Adrenal gland (tissue), 12 donors: ENCODE results near the gene TRAPPC14. TPM values are rescaled to one million over a fixed set of nuclear protein-coding genes. Genes with fewer than 3 reads are reported as not detected.

Experiments used
- DNase-seq, 7 donors: peaks; one replicate each; pipeline ENCODE4 v3.0.0-alpha.2; 2019 to 2020
- H3K27ac ChIP-seq, 5 donors: fragments of 200-600 bp; sonication (generic) in 4 of 5; 1 replicate in 3 of 5; 2 replicates in 2 of 5; pipeline versions ENCODE4 v1.5.1 to v1.8.0; 2016 to 2020; ENCODE audit warnings: mild to moderate bottlenecking in 1 of 5
- H3K27me3 ChIP-seq: fragments of 200-600 bp; 2 replicates; pipeline ENCODE4 v1.8.0; 2021
- H3K36me3 ChIP-seq, 2 donors: fragments of 200-600 bp; replicated peaks in 1 of 2; 1 replicate in 1 of 2; 2 replicates in 1 of 2; pipeline versions ENCODE4 v1.5.1 to v1.8.0; 2018 to 2022
- H3K4me1 ChIP-seq, 2 donors: fragments of 200-600 bp; replicated peaks in 1 of 2; 1 replicate in 1 of 2; 2 replicates in 1 of 2; pipeline versions ENCODE4 v1.5.1 to v1.8.0; 2018 to 2021
- H3K4me3 ChIP-seq, 4 donors: fragments of 200-600 bp; sonication (generic) in 3 of 4; one replicate each; pipeline ENCODE4 v1.5.1; 2016 to 2018
- H3K9me3 ChIP-seq, 3 donors: fragments of 200-600 bp; sonication (generic) in 1 of 3; replicated peaks in 1 of 3; 1 replicate in 2 of 3; 2 replicates in 1 of 3; pipeline versions ENCODE4 v1.5.1 to v1.8.0; 2016 to 2021
- POLR2A ChIP-seq, 2 donors: fragments of 450-650 bp; IDR thresholded peaks; one replicate each; pipeline ENCODE4 v1.6.1; 2017; ENCODE audit warnings: antibody characterized with exemption in 2 of 2, mild to moderate bottlenecking in 2 of 2, moderate library complexity in 1 of 2
- WGBS, 4 donors: extraction: QIAGEN DNeasy Blood & Tissue Kit in 2 of 4; methylation state at CpG; one replicate each; pipeline versions ENCODE4 v1.1.5 to v1.1.7; 2013 to 2017; 5-methylcytosine and 5-hydroxymethylcytosine counted together
- intact Hi-C, 2 donors: fragments of 100-400 bp; cut with DNase I; formaldehyde crosslinking; loops; one replicate each; pipeline versions ENCODE4 v1.14.1 to v1.15.0; 2022 to 2023
- polyA plus RNA-seq, 3 donors: library from polyadenylated mRNA; stranded (reverse); fragments of 200-250 nt in 2 of 3; fragments of 350-450 nt in 1 of 3; fragmentation: Illumina TruSeq in 1 of 3; extraction: RNeasy Lipid Tissue Mini Kit (QIAGEN cat#74804) in 1 of 3; gene quantifications; one replicate each; pipeline ENCODE4 v1.2.3, GENCODE V29; 2013 to 2014
- total RNA-seq, 9 donors: library from RNA; depleted of rRNA in 4 of 9; stranded (reverse); fragments of >200 nt in 4 of 9; fragments of 120-200 nt in 1 of 9; fragmentation: NEBNext Ultra II Directional in 1 of 9; extraction: Animal tissue kit (Norgen Biotek cat#: 25700) in 1 of 9; gene quantifications; one replicate each; pipeline versions ENCODE4 v1.1.0 to v1.2.4, GENCODE V29; 2013 to 2023
- TF ChIP-seq, protein P1 (sequence below), 6 experiments: fragments of 450-650 bp in 4 of 6; fragments of 200-600 bp in 2 of 6; sonication (generic) in 1 of 6; IDR thresholded peaks; 1 replicate in 5 of 6; 2 replicates in 1 of 6; pipeline versions ENCODE4 v1.5.1 to v1.8.0; 2016 to 2021; ENCODE audit warnings: antibody characterized with exemption in 6 of 6, mild to moderate bottlenecking in 2 of 6, moderate library complexity in 1 of 6
- donor health status: healthy with polysubstance abuse.
- donor health status: Bipolar disorder and iron deficiency.
- donor health status: DM: yes; HTN: yes; CAD: no.
- donor health status: DM: no; HTN: no; CAD: no.
- donor health status: DM: no; HTN: no; CAD: no.
- donor health status: DM: yes; HTN: yes; CAD: no.

Gene TRAPPC14
- total and polyA plus RNA-seq, 12 donors = 4.3 to 57.7 (median 17.5) TPM

DNA sequence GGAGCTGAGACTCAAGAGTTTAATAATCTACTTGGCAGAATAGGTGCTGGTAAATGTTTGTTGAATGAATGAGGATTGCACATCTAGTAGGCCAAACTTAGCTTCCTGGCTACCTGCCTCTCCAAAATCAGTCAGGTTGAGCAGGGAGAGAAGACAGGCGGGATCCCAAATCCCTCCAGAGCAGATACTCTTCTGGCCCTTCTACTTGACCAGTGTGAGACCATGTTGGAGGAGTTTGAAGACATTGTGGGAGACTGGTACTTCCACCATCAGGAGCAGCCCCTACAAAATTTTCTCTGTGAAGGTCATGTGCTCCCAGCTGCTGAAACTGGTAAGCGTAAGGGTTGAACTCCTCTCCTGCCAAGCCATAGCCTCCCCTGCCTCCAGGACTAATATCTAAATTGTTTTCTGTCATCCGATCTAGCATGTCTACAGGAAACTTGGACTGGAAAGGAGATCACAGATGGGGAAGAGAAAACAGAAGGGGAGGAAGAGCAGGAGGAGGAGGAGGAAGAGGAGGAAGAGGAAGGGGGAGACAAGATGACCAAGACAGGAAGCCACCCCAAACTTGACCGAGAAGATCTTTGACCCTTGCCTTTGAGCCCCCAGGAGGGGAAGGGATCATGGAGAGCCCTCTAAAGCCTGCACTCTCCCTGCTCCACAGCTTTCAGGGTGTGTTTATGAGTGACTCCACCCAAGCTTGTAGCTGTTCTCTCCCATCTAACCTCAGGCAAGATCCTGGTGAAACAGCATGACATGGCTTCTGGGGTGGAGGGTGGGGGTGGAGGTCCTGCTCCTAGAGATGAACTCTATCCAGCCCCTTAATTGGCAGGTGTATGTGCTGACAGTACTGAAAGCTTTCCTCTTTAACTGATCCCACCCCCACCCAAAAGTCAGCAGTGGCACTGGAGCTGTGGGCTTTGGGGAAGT, 34.0 kb downstream of the TRAPPC14 start:
- no peak for TF ChIP-seq POLR2A (IDR thresholded peaks at IDR 0.05)
- TF ChIP-seq, protein P1, sequence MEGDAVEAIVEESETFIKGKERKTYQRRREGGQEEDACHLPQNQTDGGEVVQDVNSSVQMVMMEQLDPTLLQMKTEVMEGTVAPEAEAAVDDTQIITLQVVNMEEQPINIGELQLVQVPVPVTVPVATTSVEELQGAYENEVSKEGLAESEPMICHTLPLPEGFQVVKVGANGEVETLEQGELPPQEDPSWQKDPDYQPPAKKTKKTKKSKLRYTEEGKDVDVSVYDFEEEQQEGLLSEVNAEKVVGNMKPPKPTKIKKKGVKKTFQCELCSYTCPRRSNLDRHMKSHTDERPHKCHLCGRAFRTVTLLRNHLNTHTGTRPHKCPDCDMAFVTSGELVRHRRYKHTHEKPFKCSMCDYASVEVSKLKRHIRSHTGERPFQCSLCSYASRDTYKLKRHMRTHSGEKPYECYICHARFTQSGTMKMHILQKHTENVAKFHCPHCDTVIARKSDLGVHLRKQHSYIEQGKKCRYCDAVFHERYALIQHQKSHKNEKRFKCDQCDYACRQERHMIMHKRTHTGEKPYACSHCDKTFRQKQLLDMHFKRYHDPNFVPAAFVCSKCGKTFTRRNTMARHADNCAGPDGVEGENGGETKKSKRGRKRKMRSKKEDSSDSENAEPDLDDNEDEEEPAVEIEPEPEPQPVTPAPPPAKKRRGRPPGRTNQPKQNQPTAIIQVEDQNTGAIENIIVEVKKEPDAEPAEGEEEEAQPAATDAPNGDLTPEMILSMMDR (IDR thresholded peaks at IDR 0.05) = no peak
- WGBS, 4 donors = 70 to 84% (median 81%) methylated on average over 4 of the region's 4 CpGs
- Histone ChIP-seq H3K4me1 (peaks cover 20 to 36% of the 10 kb centered on the region in 2 donors), H3K27ac (peak overlapping the region in 1 of 5 donors; percentile 17), H3K36me3 (no peaks in the 10 kb centered on the region), H3K4me3 (no peak overlapping the region), H3K9me3 (no peaks in the 10 kb centered on the region), H3K27me3 (no peaks in the 10 kb centered on the region)
- intact Hi-C loops = no loop called here
- no peak for DNase-seq

DNA sequence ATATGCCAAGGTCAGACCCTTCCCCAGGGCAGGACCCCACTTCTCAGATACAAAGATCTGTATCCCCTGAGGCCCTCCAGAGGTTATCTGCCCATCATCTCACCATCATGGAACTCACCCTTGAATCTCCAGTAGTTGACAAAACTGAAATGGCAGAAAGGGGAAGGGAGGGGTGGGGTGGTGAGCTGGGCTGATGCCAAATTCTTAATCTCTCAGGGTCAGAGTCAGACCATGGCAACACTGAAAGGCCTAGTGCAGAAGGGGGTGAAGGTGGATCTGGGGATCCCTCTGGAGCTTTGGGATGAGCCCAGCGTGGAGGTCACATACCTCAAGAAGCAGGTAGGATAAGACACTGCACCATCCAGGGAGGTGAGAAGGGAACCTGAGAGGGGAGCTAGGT, 36.0 kb downstream of the TRAPPC14 start:
- intact Hi-C loops = no loop called here
- peaks cover 19 to 32% of the 10 kb centered on the region in 2 donors for H3K4me1 ChIP-seq
- TF ChIP-seq POLR2A (IDR thresholded peaks at IDR 0.05) = no peak
- TF ChIP-seq, protein P1 (IDR thresholded peaks at IDR 0.05) = no peak

DNA sequence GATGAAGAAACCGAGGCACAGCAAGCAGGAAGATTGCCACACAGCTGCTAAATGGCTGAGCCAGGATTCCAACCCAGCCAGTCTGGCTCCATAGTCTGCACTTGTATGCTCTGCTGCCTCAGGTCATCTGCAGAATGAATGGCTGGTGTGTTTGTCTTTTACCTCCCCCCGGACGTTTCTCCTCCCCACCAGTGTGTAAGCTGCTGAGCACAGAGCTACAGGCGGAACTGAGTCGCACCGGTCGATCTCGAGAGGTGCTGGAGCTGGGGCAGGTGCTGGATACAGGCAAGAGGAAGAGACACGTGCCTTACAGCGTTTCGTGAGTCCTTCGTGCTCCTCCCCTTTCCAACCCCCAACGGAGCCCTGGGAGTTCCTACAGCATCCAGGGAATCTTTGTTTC, 36.5 kb downstream of the TRAPPC14 start:
- H3K36me3 ChIP-seq = no peaks in the 10 kb centered on the region
- no peak for DNase-seq
- H3K27ac ChIP-seq = no peak overlapping the region
- no peaks in the 10 kb centered on the region for H3K27me3 ChIP-seq
- peaks cover 18 to 29% of the 10 kb centered on the region in 2 donors for H3K4me1 ChIP-seq
- H3K9me3 ChIP-seq = no peaks in the 10 kb centered on the region
- intact Hi-C loops = no loop called here
- WGBS, 4 donors = 35 to 56% (median 49%) methylated on average over 13 of the region's 13 CpGs
- no peak for TF ChIP-seq POLR2A (IDR thresholded peaks at IDR 0.05)
- TF ChIP-seq, protein P1 (IDR thresholded peaks at IDR 0.05) = no peak
- H3K4me3 ChIP-seq = no peak overlapping the region

More for the DNA sequence above, 36.0 kb downstream of the TRAPPC14 start:
- no peak overlapping the region for H3K4me3 ChIP-seq
- WGBS, 4 donors = 80 to 100% (median 87%) methylated on average over 1 of the region's 1 CpG
- H3K9me3 ChIP-seq = no peaks in the 10 kb centered on the region
- H3K36me3 ChIP-seq = no peaks in the 10 kb centered on the region
- DNase-seq = peak in 2 of 7 donors; percentile 45 to 55
- H3K27ac ChIP-seq = no peak overlapping the region
- H3K27me3 ChIP-seq = no peaks in the 10 kb centered on the region

DNA sequence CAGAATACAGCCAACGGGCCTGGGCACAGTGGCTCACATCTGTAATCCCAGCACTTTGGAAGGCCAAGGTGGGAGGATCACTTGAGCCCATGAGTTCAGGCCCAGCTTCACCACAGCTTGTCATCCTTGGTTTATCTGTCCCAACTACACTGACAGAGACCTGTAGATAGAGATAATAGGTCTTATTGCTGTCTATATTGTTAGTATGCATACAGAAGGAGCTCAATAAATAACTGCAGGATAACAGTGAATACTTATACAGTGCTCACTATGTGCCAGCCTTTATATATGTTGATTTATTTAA, 37.8 kb downstream of the TRAPPC14 start:
- Histone ChIP-seq H3K4me3 (no peak overlapping the region), H3K4me1 (peaks cover 13 to 21% of the 10 kb centered on the region in 2 donors), H3K36me3 (no peaks in the 10 kb centered on the region), H3K27ac (peak overlapping the region in 2 of 5 donors; percentile 85 to 94), H3K9me3 (no peaks in the 10 kb centered on the region), H3K27me3 (no peaks in the 10 kb centered on the region)
- 16 to 29% (median 23%) methylated on average over 1 of the region's 1 CpG for WGBS, 4 donors
- DNase-seq = no peak
- intact Hi-C loops = no loop called here
- TF ChIP-seq, protein P1 (IDR thresholded peaks at IDR 0.05) = no peak
- no peak for TF ChIP-seq POLR2A (IDR thresholded peaks at IDR 0.05)
